Pancreas (tissue), 10 donors: ENCODE results near the gene TXNDC15. TPM values are rescaled to one million over a fixed set of nuclear protein-coding genes. Genes with fewer than 3 reads are reported as not detected.
A peak's percentile ranks its signal among the peaks of the same experiment; 100 is the strongest.

Source experiments
- ATAC-seq, 4 donors: fragments of 200-7000 bp; cut with Tn5 transposase; one replicate each; pipeline versions ENCODE4 v1.8.0 to v1.9.1; 2020; ENCODE audit warnings: mild to moderate bottlenecking in 4 of 4, moderate library complexity in 4 of 4
- DNase-seq, 6 donors: peaks; one replicate each; pipeline ENCODE4 v3.0.0-alpha.2; 2020
- FAIRE-seq: peaks from 2 replicates; lab custom pipeline; 2012; peaks lifted over from hg19 to GRCh38; lab: Jason Lieb, UNC
- H3K27ac ChIP-seq, 4 donors: fragments of 200-600 bp; sonication (generic); 1 replicate in 3 of 4; 2 replicates in 1 of 4; pipeline versions ENCODE4 v1.5.0 to v1.8.0; 2020
- H3K27me3 ChIP-seq, 4 donors: fragments of 200-600 bp; one replicate each; pipeline ENCODE4 v1.8.0; 2021
- H3K36me3 ChIP-seq, 3 donors: fragments of 200-600 bp; sonication (generic) in 1 of 3; one replicate each; pipeline versions ENCODE4 v1.5.0 to v1.8.0; 2020 to 2021
- H3K4me1 ChIP-seq, 3 donors: fragments of 200-600 bp; one replicate each; pipeline ENCODE4 v1.8.0; 2021
- H3K4me3 ChIP-seq, 4 donors: fragments of 200-600 bp; sonication (generic) in 2 of 4; one replicate each; pipeline versions ENCODE4 v1.5.0 to v1.8.0; 2020 to 2021
- H3K9me3 ChIP-seq, 4 donors: fragments of 200-600 bp; one replicate each; pipeline ENCODE4 v1.8.0; 2021
- CTCF ChIP-seq, 4 donors: fragments of 200-600 bp; sonication (generic) in 3 of 4; IDR thresholded peaks; one replicate each; pipeline versions ENCODE4 v1.5.0 to v1.8.0; 2021; ENCODE audit warnings: antibody characterized with exemption in 4 of 4
- WGBS, 2 donors: extraction: QIAGEN DNeasy Blood & Tissue Kit; methylation state at CpG; one replicate each; pipeline ENCODE4 v1.1.7; 2013; 5-methylcytosine and 5-hydroxymethylcytosine counted together
- intact Hi-C, 3 donors: fragments of 100-400 bp; cut with DNase I; formaldehyde crosslinking; loops; one replicate each; pipeline versions ENCODE4 v1.11.1 to v1.14.2; 2022
- polyA plus RNA-seq, 2 donors: library from polyadenylated mRNA; stranded (reverse); fragments of 200-250 nt; gene quantifications; one replicate each; pipeline ENCODE4 v1.2.3, GENCODE V29; 2013
- total RNA-seq, 6 donors: library from RNA; stranded (reverse); fragmentation: NEBNext Ultra II Directional in 4 of 6; extraction: Animal tissue kit (Norgen Biotek cat#: 25700) in 4 of 6; gene quantifications; one replicate each; pipeline versions ENCODE4 v1.2.1 to v1.2.4, GENCODE V29; 2021 to 2023
- donor health status: healthy with polysubstance abuse.
- donor health status: DM: no; HTN: no; CAD: no; lungs with moderate emphysema.
- donor health status: DM: no; HTN: no; CAD: no.
- donor health status: control.
- donor health status: control.
- donor health status: Bipolar disorder and iron deficiency.
- donor health status: DM: yes; HTN: yes; CAD: no.
- donor health status: DM: no; HTN: no; CAD: no.
- donor health status: DM: no; HTN: no; CAD: no.
- donor health status: DM: yes; HTN: yes; CAD: no.

Gene TXNDC15
- total and polyA plus RNA-seq, 8 donors = 26.2 to 61.5 (median 34.2) TPM

- Histone ChIP-seq H3K9me3 (no peaks in the 10 kb centered on the region), H3K36me3 (peaks cover 0 to 41% (median 6%) of the 10 kb centered on the region in 3 donors), H3K4me1 (peaks cover 0 to 8% (median 7%) of the 10 kb centered on the region in 3 donors), H3K27ac (no peak overlapping the region), H3K27me3 (no peaks in the 10 kb centered on the region), H3K4me3 (no peak overlapping the region)
- FAIRE-seq = no peak
- TF ChIP-seq CTCF (IDR thresholded peaks at IDR 0.05) = no peak
- intact Hi-C loops = no loop called here
- DNase-seq = no peak
- 59 to 63% methylated on average over 3 of the region's 3 CpGs for WGBS, 2 donors
- no peak for ATAC-seq
These were observed 16.8 kb upstream of the TXNDC15 start for GRCh38 chr5:134857401-134857800.

GRCh38 chr5:134864707-134865106 is 9.5 kb upstream of the TXNDC15 start:
- no peak overlapping the region for H3K27ac ChIP-seq
- H3K4me3 ChIP-seq = no peak overlapping the region
- intact Hi-C loops = no loop called here
- no peak for TF ChIP-seq CTCF (IDR thresholded peaks at IDR 0.05)
- H3K4me1 ChIP-seq = no peaks in the 10 kb centered on the region
- FAIRE-seq (no peak), ATAC-seq (no peak), DNase-seq (no peak)
- H3K9me3 ChIP-seq = no peaks in the 10 kb centered on the region
- H3K36me3 ChIP-seq = peaks cover 0 to 8% (median 0%) of the 10 kb centered on the region in 3 donors
- 88 to 98% methylated on average over 2 of the region's 2 CpGs for WGBS, 2 donors
- H3K27me3 ChIP-seq = no peaks in the 10 kb centered on the region

- 74 to 80% methylated on average over 6 of the region's 6 CpGs for WGBS, 2 donors
- no peak for TF ChIP-seq CTCF (IDR thresholded peaks at IDR 0.05)
- H3K27me3 ChIP-seq = no peaks in the 10 kb centered on the region
- peak overlapping the region in 2 of 4 donors; percentile 88 to 92 for H3K4me3 ChIP-seq
- ATAC-seq = no peak
- H3K9me3 ChIP-seq = no peaks in the 10 kb centered on the region
- no peaks in the 10 kb centered on the region for H3K36me3 ChIP-seq
- H3K27ac ChIP-seq = peak overlapping the region; percentile 82 to 93 (median 88)
- no peak for DNase-seq
- FAIRE-seq = no peak
- H3K4me1 ChIP-seq = peaks cover 0 to 10% (median 6%) of the 10 kb centered on the region in 3 donors
- intact Hi-C loops = no loop called here
These were observed 677 bp upstream of the TXNDC15 start for GRCh38 chr5:134873494-134873893.

GRCh38 chr5:134874831-134875655 is 872 bp downstream of the TXNDC15 start:
- DNase-seq = peak in 5 of 6 donors; percentile 15 to 63 (median 34)
- peak overlapping the region; percentile 68 to 92 (median 79) for H3K4me3 ChIP-seq
- FAIRE-seq = no peak
- H3K27me3 ChIP-seq = no peaks in the 10 kb centered on the region
- intact Hi-C loops = no loop called here
- H3K4me1 ChIP-seq = peaks cover 0 to 10% (median 6%) of the 10 kb centered on the region in 3 donors
- peak; percentile 35 to 72 (median 52) for ATAC-seq
- TF ChIP-seq CTCF (IDR thresholded peaks at IDR 0.05) = no peak
- peak overlapping the region; percentile 82 to 93 (median 88) for H3K27ac ChIP-seq
- H3K9me3 ChIP-seq = no peaks in the 10 kb centered on the region
- WGBS, 2 donors = 13 to 14% methylated on average over 20 of the region's 20 CpGs
- no peaks in the 10 kb centered on the region for H3K36me3 ChIP-seq

- Histone ChIP-seq H3K9me3 (no peaks in the 10 kb centered on the region), H3K36me3 (no peaks in the 10 kb centered on the region), H3K27me3 (no peaks in the 10 kb centered on the region), H3K4me3 (no peak overlapping the region), H3K4me1 (peaks cover 0 to 10% (median 6%) of the 10 kb centered on the region in 3 donors), H3K27ac (no peak overlapping the region)
- FAIRE-seq (no peak), ATAC-seq (no peak), DNase-seq (no peak)
- intact Hi-C loops = no loop called here
- TF ChIP-seq CTCF (IDR thresholded peaks at IDR 0.05) = no peak
These were observed 3.0 kb downstream of the TXNDC15 start for GRCh38 chr5:134877159-134877558.
